ENCODE data around the gene FREY1.

The FREY1 gene

DNA sequence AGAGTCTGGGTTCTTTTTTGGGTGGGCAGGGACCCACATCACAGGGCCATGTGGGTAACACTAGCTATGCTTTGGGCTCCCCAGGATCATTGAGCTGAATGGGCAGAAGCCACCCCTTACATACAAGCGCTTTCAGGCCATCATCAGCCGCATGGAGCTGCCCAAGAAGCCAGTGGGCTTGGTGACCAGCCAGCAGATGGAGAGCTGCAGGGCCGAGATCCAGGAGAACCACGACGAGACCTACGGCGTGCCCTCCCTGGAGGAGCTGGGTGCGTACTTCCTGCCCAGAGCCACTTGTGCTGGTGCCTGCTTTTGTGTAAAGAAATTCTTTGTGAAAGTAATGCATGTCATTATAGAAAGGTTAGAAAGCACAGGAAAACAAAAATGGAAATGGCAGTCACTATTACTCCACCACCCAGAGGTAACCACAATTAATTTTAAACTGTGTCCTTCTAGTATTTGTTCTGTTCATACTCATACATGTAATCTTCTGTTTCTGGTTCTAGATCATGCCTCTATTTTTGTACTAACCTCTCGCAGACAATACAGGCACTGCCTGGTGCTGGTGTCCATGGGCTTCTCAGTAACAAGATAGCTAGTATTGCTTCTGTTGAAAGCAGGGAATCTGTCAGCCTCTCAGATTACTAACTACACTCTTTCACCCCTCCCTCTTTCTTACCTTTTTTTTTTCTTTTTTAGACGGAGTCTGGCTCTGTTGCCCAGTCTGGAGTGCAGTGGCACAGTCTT, 46.1 kb downstream of the FREY1 start:
- DNase-seq: no peak

DNA sequence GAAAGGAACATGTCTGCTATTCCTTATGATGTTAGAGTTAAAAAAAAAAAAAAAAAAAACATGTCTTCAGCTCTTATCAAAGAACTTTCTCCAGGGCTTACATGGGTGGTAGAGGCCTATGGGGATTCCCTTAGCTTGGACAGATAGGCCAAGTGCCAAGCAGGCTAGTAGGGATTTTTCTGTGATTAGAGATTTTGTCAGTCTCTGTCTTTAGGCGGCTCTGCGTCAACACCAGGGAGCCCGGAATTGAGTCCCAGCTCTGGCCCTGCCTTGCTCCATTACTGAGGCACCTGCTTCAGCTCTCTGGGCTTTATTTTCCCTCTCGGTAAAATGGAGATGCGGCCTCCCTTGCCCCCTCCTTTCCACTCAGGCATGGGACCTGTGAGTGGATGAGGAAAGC, 46.7 kb downstream of the FREY1 start:
- DNase-seq: no peak

DNA sequence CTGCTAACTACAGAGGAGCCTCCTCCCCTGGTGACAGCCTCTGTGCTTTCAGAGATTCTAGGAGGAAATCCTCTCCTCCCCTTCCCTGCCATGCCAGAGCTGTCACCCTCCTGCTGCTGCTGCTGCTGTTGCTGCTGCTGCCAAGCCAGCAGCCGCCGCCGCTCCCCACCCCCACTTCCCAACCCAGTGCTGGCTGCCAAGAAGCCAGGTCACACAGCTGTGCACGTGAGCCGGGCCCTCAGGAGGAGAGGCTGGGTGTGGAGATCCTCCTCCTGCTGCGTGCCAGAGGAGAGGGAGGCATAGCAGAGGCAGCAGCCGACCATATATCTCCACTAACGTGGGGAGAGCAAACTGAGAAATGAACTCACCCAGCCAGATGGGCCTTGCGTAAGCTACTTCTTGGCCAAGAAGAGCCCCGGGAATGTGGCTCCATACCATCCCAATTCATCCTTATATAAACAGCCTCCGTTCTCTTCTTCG, 47.4 kb downstream of the FREY1 start:
- DNase-seq: peak; percentile 99

DNA sequence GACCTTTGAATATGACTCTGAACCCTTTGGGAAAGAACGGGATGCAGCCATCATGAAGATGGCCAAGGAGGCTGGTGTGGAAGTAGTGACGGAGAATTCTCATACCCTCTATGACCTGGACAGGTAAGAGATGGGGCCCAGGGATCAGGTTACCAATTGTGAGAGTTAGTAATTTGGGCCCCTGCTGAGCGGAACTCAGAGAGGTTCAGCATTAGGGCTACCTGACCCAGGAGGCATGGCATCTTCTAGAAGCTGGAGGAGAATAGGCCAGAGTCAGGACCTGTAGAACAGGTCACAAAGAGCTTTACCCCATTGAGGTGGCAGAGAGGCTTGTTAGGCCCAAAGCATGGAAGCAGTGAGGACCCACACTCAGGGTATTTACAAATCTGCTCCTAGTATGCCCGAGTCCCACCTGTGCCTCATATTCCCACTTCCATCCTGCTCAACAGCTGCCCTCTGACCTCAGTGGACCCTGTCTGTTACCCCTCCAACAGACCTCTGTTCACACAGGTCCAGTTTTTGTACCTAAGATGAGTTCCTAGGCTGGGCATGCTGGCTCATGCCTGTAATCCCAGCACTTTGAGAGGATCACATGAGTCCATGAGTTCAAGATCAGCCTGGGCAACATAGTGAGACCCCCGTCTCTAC, 48.2 kb downstream of the FREY1 start:
- DNase-seq: no peak

DNA sequence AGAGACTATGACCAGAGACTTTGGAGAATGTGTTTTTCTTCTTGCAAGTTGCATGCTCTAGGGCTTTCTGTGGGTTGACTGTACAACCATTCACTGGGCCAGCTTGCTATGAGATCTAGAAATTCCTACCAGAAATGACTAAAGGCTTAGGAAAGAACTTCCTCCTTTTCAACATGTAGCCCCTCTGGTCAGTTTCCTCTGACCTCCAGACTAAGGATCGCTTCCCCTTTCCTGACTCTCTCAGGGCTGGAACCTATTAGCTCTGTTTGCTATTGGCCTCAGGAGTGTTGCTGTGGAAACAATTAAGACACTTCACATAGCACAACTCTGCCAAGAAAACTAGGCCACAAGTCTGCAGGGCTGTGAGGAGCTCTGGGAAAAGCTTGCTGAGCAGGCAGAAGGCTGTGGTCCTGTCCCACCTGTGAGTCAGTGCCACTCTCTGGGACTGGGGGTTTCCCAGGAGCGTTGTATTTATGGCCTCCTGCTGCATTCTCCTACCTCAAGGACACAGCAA, 49.1 kb downstream of the FREY1 start:
- peak; percentile 91 for DNase-seq
